DMS53 (cell line): ENCODE data around the gene DDIT3.

ENCODE experiments used
- DNase-seq: peaks from one replicate; lab custom pipeline; 2025; lab: John Stamatoyannopoulos, UW

The DDIT3 gene

DNA sequence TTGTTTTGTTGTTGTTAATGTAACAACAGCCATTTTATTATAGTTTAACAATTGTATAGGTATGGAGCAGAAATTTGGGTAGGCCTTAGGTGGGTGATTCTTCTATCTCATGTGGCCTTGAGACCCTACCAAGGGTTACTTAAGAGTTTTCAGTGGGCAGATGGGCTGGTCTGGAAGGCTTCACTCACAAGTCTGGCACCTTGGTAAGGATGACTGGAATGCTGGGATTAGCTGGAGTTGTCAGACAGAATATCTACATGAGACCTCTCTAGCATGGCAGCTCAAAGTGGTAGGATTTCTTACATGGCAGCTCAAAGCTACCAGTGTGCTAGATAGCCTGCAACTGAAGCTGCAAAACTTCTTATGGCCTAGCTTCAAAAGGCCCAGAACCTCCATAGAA lies 34.6 kb downstream of the DDIT3 start:
- DNase-seq, result no peak

DNA sequence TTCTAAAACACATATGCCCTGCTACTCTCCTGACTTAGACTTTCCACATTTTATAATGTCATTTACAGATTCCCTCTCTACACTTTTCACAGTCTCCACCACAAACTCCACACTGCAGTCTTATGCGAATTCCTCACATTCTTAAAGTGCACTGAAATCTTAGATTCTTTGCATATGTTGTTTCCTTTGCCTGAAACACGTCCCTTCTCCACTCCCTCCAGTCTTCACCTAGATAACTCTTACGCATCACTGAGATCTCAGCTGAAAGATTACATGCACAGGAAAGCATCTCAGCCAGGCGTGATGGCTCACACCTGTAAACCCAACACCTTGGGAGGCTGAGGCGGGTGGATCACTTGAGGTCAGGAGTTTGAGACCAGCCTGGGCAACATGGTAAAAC lies 36.8 kb downstream of the DDIT3 start:
- no peak for DNase-seq

DNA sequence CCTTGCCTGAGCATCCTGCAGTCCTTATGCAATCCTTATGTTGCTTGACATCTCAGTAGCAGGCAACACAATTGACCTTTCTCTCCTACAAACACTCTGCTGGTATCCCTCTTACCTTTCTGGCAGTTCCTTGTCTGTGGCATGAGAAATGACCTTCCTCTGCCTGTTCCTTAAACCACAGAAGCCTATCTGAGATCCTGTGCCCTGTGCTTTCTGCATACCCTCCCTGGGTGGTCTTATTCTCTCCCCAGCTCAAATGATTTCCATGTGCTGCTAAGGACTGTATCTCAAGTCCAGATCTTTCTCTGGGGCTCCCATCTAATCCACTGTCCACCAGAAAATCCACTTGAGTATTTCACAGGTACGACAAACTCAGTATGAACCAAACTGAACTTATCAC lies 38.6 kb downstream of the DDIT3 start:
- no peak for DNase-seq

DNA sequence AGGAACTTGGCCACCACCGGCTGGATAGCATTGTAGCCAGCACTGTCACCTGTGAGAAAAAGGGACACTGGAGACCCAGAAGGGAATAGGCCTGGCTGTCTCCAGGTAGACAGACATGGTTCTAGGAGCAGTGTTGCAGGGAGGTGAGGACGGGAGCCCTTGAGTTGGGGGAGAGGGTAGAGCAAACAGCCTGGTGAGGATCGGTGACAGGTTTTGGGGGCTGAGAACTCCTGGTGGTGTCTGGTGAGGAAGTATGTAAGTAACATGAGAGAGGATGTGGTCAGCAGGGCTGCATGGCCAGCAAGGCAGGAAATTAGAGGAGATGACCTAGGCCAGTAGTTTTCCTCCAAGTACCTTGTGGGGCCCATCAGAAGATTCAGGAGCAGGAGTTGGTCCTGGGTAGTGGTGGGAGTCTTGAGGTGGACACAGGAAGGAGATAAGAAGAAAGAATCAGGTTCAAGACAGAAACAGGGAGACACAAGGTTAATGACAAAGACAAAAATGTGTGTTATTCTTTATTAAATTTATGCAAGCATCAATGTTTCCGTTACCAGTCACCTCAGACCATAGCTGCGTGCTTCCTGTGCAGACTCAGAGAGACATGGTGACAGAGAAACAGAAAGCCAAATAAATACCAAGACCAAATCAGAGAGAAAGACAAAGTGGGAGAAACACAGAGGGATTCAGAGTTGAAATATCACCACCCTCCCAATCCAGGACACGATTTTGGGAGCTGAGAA lies 40.8 kb downstream of the DDIT3 start, which contains the start of gene ARHGAP9:
ARHGAP9 (minus strand) TSS at position 491 of the 740 bp plus-strand sequence; CDS start at position 31, 460 bp downstream.
- no peak for DNase-seq

DNA sequence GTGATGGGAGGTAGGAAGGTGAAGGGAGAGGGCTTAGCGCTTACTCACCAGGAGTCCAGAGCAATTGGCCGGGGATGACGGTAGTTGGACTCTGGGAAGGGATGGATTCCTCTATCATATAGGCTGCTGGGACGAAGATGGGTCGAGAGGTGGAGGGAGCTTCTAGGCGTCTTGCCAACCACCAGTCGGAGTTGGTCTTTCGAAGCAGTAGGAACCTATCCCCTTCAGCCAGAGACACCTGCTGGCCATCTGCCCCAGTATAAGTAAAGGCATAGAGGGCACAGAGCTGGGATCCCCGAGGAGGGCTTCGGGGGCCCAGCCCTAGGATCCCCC lies 41.3 kb downstream of the DDIT3 start:
- no peak for DNase-seq

DNA sequence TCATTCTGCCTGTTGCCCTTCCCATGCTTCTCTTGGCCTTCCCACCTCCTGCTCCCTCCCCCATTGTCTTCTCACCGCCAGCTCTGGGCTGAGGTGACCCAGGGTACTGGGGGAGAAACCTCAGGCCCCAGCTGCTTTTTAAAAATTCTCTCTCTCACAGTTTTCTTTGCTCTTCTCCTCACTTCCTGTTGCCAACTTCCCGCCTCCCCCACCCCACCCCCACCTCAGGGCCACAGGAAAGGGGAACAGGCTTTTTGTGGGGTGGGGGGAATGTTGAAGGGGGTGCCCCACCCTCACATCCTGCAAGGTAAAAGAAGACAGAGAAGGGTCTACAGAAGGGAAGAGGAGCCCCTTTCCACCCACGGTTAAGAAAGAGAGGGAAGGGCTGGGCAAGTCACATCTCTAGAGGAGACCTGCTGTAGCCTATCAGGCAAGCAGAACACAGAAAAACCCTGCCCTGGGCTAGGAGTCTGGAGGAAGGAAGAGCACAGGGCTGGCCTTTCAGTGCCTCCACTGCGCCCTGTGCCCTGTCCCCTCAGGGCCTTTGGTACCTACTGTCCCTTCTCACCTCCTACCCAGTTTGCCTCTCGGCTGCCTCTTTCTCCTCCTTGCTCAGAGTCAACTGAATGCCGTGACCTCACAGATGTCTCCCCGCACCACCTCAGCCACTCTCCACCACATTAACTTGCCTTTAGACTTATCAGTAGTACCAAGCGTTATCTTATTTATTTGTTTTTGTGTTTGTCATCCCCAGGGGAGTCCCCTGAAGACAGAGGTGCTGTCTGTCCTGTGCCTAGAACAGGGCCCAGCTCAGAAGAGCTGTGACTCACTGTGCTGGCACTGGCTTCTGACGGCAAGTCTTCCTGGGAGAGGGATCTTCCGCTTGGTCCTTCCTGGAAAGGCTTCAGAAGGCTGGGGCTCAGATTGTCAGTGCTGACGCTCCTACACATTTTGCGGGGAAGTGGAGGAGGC lies 42.3 kb downstream of the DDIT3 start:
- DNase-seq, result no peak

DNA sequence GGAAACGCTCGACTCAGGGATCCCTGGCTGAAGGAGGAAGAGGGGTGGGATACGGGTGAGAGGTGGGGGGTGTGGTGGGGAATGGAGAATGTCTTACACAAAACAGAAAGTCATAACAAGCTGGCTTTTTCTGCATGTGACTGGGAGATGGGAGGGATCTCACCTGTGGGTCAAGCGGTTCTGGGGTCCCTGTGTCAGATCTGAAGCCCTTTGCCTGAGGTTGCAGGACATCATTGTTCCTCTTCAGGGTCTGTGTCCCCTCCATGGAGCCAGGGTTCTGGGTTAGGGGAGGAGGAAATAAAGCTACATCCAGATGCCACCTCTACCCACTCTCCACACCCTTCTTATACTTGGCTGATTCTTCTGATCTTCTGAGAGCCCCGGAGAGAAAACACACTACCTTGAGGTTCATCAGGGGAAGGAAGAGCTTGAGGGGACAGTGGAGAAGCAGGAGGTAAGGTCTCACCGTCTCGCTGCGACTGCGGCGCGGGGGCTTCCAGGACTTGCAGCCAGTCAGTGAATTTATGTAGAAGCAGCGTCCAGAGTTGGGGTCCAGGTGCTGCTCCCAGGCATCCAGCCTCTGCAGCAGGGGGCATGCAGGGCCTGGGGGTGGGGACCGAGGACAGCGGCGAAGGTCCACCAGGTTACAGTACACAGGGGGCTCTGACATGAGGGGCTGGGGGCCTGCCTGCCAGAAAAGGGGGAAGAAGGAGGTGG lies 43.2 kb downstream of the DDIT3 start:
- DNase-seq, result no peak

DNA sequence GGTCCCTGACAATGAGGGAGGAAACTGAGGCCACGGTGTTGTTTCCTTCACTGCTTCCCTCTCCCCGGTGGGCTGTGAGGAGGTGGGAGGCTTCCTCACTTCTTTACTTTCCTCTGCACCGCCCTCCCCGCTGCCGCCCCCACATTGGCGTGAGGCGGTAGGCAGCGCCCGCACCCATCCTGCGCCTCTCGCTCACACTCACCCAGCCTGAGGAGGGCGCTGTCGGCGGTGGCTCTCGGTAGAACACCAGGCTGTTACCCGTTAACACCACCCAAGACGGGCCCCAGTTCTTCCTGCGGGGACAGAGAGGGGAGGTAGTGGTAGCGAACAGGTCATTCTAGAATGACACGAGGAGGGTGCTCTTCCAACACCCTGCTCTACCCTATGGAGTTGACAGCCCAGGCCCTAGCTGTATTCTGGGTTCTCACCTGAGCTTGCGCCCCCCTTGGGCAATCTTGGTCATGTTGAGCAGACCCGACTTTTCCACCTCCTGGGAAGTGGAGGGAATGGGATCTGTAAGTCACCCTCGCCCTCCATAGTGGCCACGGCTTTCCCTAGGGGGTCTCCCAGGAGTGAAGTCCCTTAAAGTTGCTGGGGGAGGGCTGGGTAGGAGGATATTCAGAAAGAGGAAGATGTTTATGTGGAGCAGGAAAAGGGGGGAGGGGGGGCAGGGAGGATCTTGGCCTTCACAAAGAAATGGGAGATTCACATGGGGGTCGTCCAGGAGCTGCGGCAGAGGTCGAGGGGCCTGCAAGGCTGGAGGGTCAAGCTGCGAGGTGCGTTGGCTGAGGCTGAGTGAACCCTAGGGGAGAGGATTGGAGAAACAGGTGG lies 43.9 kb downstream of the DDIT3 start:
- peak; percentile 75 for DNase-seq

DNA sequence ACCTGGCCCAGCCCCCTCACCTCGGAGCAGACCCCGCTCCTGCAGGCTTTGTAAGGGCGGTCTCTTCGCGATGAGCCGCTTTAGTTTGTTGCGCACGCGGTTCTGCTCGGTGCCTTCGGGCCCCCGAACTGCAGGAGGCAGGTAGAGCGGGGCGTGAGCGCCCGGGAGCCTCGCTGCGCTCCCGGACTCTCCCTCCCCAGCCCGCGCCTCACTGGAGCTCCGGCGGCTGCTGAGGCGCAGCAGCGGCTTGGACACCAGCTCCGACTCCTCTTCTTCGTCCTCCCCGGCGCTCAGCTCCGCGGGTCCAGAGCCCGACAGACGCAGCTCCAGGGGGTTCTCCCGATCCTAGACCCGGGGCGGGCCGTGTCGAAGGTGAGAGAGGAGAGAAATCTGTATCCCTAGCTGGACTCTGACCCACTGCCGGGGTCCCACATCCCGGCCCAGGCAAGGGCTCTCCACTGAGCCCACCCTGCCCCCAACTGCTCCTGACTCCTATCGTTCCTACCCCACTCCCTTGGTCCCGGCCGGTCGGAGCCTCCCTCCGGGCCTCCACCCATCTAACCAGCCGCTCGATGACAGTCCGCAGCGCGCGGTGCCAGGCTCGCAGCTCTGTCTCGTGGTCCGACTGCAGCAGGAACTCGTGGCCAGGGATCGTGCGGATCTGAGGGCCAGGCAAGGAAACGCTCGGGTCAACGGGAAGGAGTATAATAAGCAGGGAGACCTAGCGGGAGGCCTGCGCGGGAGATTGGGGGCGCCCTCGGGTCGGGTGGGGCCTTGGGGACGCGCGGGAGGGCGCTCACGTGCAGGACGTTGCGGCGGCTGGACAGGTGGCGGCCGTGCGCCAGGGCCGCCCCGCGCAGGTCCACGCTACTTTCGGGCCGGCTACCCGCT lies 44.8 kb downstream of the DDIT3 start:
- peak; percentile 75 for DNase-seq

DNA sequence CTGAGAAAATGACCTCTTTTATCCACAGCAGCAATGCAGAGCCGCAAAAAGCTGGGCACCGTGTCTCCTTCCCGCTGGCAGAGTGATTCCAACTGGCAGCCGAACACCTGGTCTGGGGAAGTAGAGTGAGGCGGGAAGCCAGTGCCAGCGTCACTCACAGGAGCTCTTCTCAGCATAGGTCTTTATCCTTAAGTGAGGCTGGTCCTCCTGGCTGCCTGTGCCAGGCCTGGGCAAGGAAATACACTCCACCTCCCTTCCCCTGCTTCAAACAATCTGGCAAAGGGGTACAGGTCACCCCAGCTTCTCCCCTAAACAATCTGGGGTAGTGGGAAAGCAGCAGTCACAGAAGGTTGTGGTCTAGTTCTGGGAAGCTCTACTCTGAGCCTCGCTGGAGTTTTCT lies 45.5 kb downstream of the DDIT3 start:
- DNase-seq, result peak; percentile 34

DNA sequence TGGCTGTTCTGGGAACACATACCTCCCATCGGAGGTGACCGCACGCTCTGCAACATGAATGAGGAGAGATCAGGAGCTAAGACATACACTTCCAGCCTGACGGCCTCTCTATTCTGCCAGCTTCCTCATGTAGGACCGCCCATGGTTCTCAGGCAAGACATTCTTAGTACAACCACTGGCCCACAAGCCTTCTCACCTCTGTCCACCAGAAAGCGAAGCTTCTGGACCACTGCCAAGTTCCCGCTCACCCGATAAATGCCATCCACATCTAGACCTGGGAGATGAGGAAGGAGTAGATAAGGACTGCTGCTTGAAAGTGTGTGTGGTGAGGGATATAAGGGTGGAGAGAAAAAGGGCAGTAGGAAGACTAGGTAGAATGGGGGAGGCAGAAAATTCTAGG lies 45.9 kb downstream of the DDIT3 start:
- DNase-seq, result no peak

DNA sequence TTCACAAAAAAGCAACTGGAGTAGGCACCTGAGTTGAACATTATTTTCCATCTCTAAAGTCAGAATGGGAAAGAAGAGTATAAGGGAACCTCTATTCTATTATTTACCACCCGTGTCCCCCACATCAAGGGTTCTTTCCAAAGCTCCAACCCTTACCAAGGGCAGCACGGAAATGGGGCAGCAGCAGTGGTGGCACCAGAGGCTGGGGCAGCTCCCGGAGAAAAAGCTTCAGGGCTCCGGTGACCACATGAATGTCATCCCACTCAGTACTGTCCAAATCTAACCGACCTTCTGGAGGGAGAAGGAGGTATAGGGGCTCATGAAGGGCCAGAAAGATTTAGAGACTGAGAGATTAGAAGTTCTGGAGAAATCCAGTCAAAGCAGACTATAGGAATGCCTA lies 46.4 kb downstream of the DDIT3 start:
- no peak for DNase-seq

DNA sequence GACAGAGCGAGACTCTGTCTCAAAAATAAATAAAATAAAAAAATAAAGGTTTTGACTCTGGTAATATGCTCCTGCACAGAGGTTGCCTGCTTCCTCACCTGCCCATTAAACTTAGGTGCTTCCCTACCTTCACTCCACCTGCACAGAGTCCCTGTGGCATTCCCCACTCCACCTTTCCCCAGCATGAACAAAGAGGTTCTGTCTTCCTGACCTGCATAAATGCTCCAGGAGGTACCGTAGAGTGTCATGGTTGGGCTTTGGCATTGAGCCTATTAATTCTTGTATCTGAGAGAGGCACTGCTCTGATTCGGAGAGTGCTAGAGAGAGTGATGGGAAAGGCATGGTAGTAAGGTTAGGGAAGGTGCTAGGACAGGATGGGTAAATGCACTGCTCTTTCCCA lies 46.9 kb downstream of the DDIT3 start:
- no peak for DNase-seq

DNA sequence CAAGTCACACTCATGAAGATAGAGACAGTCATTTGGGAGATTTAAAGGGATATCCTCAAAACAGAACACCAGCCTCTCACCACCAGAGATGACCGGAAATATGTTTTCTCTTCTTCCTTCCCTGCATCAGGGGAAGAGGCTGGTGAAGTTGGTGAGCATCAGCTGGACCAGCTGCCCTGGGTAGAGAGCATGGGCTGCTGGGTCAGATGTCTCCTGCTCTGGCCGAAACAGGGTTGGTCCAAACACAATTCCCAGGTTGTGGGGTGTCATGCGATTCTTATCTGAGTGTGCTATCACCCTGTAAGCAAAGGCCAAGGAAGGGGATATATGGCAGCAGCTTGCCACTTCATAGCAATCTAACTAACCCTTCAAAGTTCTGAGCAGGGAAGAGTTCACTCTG lies 47.9 kb downstream of the DDIT3 start:
- DNase-seq, result no peak

DNA sequence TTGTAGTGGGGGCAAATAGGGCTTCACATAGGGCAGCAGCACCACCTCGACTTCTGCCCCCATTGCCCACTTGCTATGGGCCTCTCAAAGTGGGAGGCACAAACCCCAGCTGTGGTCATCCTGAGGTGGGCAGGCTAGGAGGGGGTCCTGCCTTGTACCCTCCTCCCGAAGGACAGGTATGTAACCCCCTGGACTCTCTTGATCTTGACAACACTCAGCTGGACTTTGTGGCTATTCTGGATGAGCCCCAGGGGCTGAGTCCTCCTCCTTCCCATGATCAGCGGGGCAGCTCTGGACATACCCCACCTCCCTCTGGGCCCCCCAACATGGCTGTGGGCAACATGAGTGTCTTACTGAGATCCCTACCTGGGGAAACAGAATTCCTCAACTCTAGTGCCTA lies 48.7 kb downstream of the DDIT3 start:
- DNase-seq, result no peak

DNA sequence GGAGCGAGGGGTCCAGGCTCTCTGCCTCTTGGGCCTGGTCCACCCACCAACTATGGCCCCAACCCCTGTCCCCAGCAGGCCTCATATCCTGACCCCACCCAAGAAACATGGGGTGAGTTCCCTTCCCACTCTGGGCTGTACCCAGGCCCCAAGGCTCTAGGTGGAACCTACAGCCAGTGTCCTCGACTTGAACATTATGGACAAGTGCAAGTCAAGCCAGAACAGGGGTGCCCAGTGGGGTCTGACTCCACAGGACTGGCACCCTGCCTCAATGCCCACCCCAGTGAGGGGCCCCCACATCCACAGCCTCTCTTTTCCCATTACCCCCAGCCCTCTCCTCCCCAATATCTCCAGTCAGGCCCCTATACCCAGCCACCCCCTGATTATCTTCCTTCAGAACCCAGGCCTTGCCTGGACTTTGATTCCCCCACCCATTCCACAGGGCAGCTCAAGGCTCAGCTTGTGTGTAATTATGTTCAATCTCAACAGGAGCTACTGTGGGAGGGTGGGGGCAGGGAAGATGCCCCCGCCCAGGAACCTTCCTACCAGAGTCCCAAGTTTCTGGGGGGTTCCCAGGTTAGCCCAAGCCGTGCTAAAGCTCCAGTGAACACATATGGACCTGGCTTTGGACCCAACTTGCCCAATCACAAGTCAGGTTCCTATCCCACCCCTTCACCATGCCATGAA lies 49.2 kb downstream of the DDIT3 start:
- DNase-seq, result no peak

DNA sequence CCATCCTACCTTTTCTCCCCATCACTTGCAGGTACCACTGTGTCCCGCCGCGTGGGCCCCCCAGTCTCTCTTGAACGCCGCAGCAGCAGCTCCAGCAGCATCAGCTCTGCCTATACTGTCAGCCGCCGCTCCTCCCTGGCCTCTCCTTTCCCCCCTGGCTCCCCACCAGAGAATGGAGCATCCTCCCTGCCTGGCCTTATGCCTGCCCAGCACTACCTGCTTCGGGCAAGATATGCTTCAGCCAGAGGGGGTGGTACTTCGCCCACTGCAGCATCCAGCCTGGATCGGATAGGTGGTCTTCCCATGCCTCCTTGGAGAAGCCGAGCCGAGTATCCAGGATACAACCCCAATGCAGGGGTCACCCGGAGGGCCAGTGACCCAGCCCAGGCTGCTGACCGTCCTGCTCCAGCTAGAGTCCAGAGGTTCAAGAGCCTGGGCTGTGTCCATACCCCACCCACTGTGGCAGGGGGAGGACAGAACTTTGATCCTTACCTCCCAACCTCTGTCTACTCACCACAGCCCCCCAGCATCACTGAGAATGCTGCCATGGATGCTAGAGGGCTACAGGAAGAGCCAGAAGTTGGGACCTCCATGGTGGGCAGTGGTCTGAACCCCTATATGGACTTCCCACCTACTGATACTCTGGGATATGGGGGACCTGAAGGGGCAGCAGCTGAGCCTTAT lies 49.9 kb downstream of the DDIT3 start:
- DNase-seq, result no peak

DNA sequence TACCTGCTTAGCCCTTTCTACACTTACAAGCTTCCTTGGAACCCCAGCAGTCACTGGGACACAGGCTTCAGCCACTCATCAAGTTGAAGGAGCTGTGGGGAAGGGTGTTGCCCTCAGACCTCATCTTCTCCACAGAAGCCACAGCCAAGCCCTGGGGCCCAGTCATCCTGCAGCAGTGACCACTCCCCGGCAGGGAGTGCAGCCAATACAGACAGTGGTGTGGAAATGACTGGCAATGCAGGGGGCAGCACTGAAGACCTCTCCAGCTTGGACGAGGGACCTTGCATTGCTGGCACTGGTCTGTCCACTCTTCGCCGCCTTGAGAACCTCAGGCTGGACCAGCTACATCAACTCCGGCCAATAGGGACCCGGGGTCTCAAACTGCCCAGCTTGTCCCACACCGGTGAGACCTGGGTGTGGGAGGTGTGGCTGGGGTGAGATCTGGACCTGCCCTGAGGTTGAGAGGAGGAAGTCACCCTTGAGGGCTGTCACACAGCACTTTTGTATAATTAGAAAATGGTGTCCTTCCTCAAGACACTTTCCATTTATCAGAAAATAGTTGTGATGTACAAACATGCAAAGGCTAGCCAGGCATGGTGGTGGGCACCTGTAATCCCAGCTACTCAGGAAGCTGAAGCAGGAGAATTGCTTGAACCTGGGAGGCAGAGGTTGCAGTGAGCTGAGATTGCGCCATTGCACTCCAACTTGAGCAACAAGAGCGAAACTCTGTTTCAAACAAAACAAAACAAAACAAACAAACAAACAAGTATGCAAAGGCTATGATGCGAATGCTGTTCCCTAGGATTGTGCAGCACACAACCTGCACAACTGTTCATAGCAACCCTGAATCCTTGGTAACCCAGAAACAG lies 50.8 kb downstream of the DDIT3 start:
- DNase-seq, result no peak

DNA sequence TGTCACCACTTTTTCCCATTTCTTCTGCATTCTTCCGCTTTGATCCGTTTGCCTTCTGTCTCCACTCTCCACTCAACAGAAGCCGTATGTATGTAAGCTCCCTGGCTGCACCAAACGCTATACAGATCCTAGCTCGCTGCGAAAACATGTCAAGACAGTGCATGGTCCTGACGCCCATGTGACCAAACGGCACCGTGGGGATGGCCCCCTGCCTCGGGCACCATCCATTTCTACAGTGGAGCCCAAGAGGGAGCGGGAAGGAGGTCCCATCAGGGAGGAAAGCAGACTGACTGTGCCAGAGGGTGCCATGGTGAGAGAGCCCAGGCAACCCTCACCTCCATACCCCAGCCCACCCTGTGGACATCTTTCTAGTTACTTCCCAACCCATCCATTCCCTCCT lies 52.4 kb downstream of the DDIT3 start:
- DNase-seq, result no peak
